Endothelial cell of umbilical vein (primary cell): ENCODE measurements around the gene FAM209B. TPM values are rescaled to one million over a fixed set of nuclear protein-coding genes. Genes with fewer than 3 reads are reported as not detected.

Experiments
- BruUV-seq: library from RNA; stranded (reverse); fragments of 400-500 nt; replicated peaks from 2 replicates; lab custom pipeline; 2021; lab: Mats Ljungman, UMichigan
- CTCF ChIA-PET: fragments of 300-600, 350-600 bp; sonication (Branson Sonifier 250); formaldehyde crosslinking; loops from one replicate; lab custom pipeline; 2021; ENCODE audit warnings: antibody characterized with exemption, inconsistent platforms; lab: Charles Lee
- POLR2A ChIA-PET: fragments of 300-600, 350-600 bp; sonication (Branson Sonifier 250); formaldehyde crosslinking; loops from one replicate; lab custom pipeline; 2021; ENCODE audit warnings: antibody characterized with exemption, inconsistent platforms; lab: Charles Lee
- DNase-seq: peaks from one replicate; pipeline ENCODE4 v3.0.0-alpha.2; 2011; ENCODE audit warnings: low read depth, low spot score
- FAIRE-seq: peaks from 2 replicates; lab custom pipeline; 2011; peaks lifted over from hg19 to GRCh38; lab: Jason Lieb, UNC
- H2AFZ ChIP-seq: 2 replicates; pipeline ENCODE4 v1.6.0; 2012; ENCODE audit warnings: low read depth, low read length, control low read depth, inconsistent platforms
- H3K27ac ChIP-seq: 2 replicates; pipeline ENCODE4 v1.5.1; 2011; ENCODE audit warnings: low read depth, mild to moderate bottlenecking, control low read depth, low read length, moderate library complexity; ENCODE audit not compliant: insufficient read depth
- H3K27me3 ChIP-seq, 2 experiments: 2 replicates each; pipeline versions ENCODE4 v1.6.0 to v1.6.1; 2011; ENCODE audit warnings: low read length in 2 of 2, mixed read lengths in 1 of 2; ENCODE audit not compliant: control insufficient read depth in 2 of 2, insufficient read depth in 2 of 2
- H3K36me3 ChIP-seq, 2 experiments: 2 replicates in 1 of 2; 3 replicates in 1 of 2; pipeline ENCODE4 v1.5.1; 2011; ENCODE audit warnings: low read length in 2 of 2, mild to moderate bottlenecking in 1 of 2, moderate library complexity in 1 of 2; ENCODE audit not compliant: control insufficient read depth in 2 of 2, insufficient read depth in 2 of 2; ENCODE audit errors: extremely low read depth in 1 of 2
- H3K4me1 ChIP-seq: 3 replicates; pipeline ENCODE4 v1.5.1; 2011; ENCODE audit warnings: mild to moderate bottlenecking, low read length; ENCODE audit not compliant: control insufficient read depth, insufficient read depth; ENCODE audit errors: extremely low read depth
- H3K4me2 ChIP-seq: 2 replicates; pipeline ENCODE4 v1.6.1; 2011; ENCODE audit warnings: low read length, control low read depth, mixed read lengths; ENCODE audit not compliant: insufficient read depth
- H3K4me3 ChIP-seq, 3 experiments: fragments of 200-600 bp in 1 of 3; sonication (generic), shearing (Covaris generic) in 1 of 3; replicated peaks in 1 of 3; 2 replicates each; pipeline ENCODE4 v1.5.1; 2011 to 2016; ENCODE audit warnings: control low read depth in 3 of 3, low read length in 3 of 3, mild to moderate bottlenecking in 2 of 3, inconsistent platforms in 1 of 3, low read depth in 1 of 3, moderate library complexity in 1 of 3; ENCODE audit not compliant: insufficient read depth in 1 of 3
- H3K79me2 ChIP-seq: 2 replicates; pipeline ENCODE4 v1.6.0; 2012; ENCODE audit warnings: low read length, inconsistent platforms; ENCODE audit not compliant: control insufficient read depth, insufficient read depth
- H3K9ac ChIP-seq: replicated peaks from 2 replicates; pipeline ENCODE3; 2011; ENCODE audit warnings: low read length, control low read depth; ENCODE audit not compliant: insufficient read depth; ENCODE audit errors: extremely low read depth
- H3K9me1 ChIP-seq: replicated peaks from 3 replicates; pipeline ENCODE4 v1.6.0; 2011; ENCODE audit warnings: mild to moderate bottlenecking, low read length; ENCODE audit not compliant: control insufficient read depth, insufficient read depth; ENCODE audit errors: extremely low read depth
- H3K9me3 ChIP-seq: replicated peaks from 2 replicates; pipeline ENCODE4 v1.5.1; 2012; ENCODE audit warnings: low read length, inconsistent platforms; ENCODE audit not compliant: control insufficient read depth, insufficient read depth
- H4K20me1 ChIP-seq: replicated peaks from 2 replicates; pipeline ENCODE3; 2011; ENCODE audit warnings: mild to moderate bottlenecking, low read length; ENCODE audit not compliant: control insufficient read depth, insufficient read depth; ENCODE audit errors: extremely low read depth
- CTCF ChIP-seq, 2 donors: IDR thresholded peaks; 1 replicate in 1 of 2; 2 replicates in 1 of 2; pipeline ENCODE4 v1.5.1; 2011; ENCODE audit warnings: low read length in 2 of 2, mild to moderate bottlenecking in 2 of 2, moderate library complexity in 2 of 2, control low read depth in 1 of 2, inconsistent platforms in 1 of 2, low read depth in 1 of 2; ENCODE audit not compliant: insufficient read depth in 1 of 2; ENCODE audit errors: extremely low read depth in 1 of 2
- EZH2 ChIP-seq: IDR thresholded peaks from 2 replicates; pipeline ENCODE4 v1.6.1; 2012; ENCODE audit warnings: borderline replicate concordance, low read depth, mild to moderate bottlenecking, moderate library complexity, low read length, inconsistent platforms; ENCODE audit not compliant: severe bottlenecking
- FOS ChIP-seq: IDR thresholded peaks from 2 replicates; pipeline ENCODE4 v1.6.1; 2011; ENCODE audit warnings: mild to moderate bottlenecking, low read length, moderate library complexity, borderline replicate concordance; ENCODE audit not compliant: insufficient read depth
- GATA2 ChIP-seq: IDR thresholded peaks from 2 replicates; pipeline ENCODE4 v1.7.0; 2011; ENCODE audit warnings: low read depth, mild to moderate bottlenecking, moderate library complexity, mixed read lengths, low read length; ENCODE audit not compliant: insufficient read length, insufficient read depth
- JUN ChIP-seq: IDR thresholded peaks from 2 replicates; pipeline ENCODE4 v1.6.1; 2011; ENCODE audit warnings: borderline replicate concordance, low read depth; ENCODE audit not compliant: insufficient read length, insufficient read depth
- MAX ChIP-seq: IDR thresholded peaks from 2 replicates; pipeline ENCODE4 v1.6.1; 2011; ENCODE audit not compliant: insufficient read depth, insufficient read length
- MYC ChIP-seq: IDR thresholded peaks from one replicate; pipeline ENCODE4 v1.6.1; 2011; ENCODE audit warnings: mild to moderate bottlenecking, low read depth, low read length
- POLR2A ChIP-seq: IDR thresholded peaks from 2 replicates; pipeline ENCODE4 v1.6.1; 2012; ENCODE audit warnings: low read depth, mild to moderate bottlenecking, control low read depth, low read length
- POLR2AphosphoS5 ChIP-seq: IDR thresholded peaks from 2 replicates; pipeline ENCODE4 v1.6.1; 2012; ENCODE audit warnings: low read depth, mild to moderate bottlenecking, control low read depth, low read length, moderate library complexity; ENCODE audit not compliant: insufficient read depth
- dilution Hi-C: fragments of 300-500 bp; cut with MboI; formaldehyde crosslinking; loops from one replicate; pipeline ENCODE4 v1.15.0; 2019; ENCODE audit warnings: low sequenced_read_pairs; ENCODE audit not compliant: extremely low pct_ligation_motif_present
- intact Hi-C: fragments of 100-400 bp; cut with micrococcal nuclease; formaldehyde crosslinking; loops from one replicate; pipeline ENCODE4 v1.10.0; 2022
- polyA plus RNA-seq, 4 experiments: library from polyadenylated mRNA; depleted of rRNA in 3 of 4; stranded (reverse) in 3 of 4; unstranded in 1 of 4; fragments of >200 nt; gene quantifications; 2 replicates each; pipeline versions ENCODE4 v1.2.1 to v1.2.3, GENCODE V29; 2011 to 2012; ENCODE audit warnings: missing spikeins in 1 of 4
- total RNA-seq: library from RNA; stranded (reverse); gene quantifications from 2 replicates; pipeline ENCODE4 v1.2.3, GENCODE V29; 2021

The FAM209B gene
- total and polyA plus RNA-seq, 2 donors (not counting 3 experiments of a cell fraction or from before 2014, with no cell fraction given) = 0.22 TPM; not detected in 1

GRCh38 chr20:56518721-56519398 lies 14.2 kb upstream of the FAM209B start:
- Histone ChIP-seq H3K27ac (no peak overlapping the region), H3K4me3 (no peak overlapping the region), H3K79me2 (no peaks in the 10 kb centered on the region), H2AFZ (no peak overlapping the region), H3K4me1 (no peaks in the 10 kb centered on the region), H3K27me3 (no peaks in the 10 kb centered on the region), H3K9ac (no peak overlapping the region), H3K36me3 (peaks cover 11 to 32% of the 10 kb centered on the region in 2 experiments), H3K9me1 (no peaks in the 10 kb centered on the region), H3K4me2 (no peak overlapping the region), H4K20me1 (no peaks in the 10 kb centered on the region), H3K9me3 (no peaks in the 10 kb centered on the region)
- no peak for FAIRE-seq
- intact Hi-C loops = no loop called here
- dilution Hi-C loops = no loop called here
- ChIA-PET CTCF (no interaction called here), POLR2A (no interaction called here)
- BruUV-seq = no TSS peak
- no peak for DNase-seq
- TF ChIP-seq MYC (no peak), POLR2AphosphoS5 (no peak), JUN (no peak), FOS (no peak), GATA2 (no peak), POLR2A (no peak), EZH2 (no peak), MAX (no peak), CTCF (IDR thresholded peaks at IDR 0.05; ENCODE audit: extremely low read depth in 1 of 2, insufficient read depth in 1 of 2, low read depth in 1 of 2, low read length in 2 of 2) (no peak)
